GM04503 (cell line): ENCODE data around the gene STK36.

Experiments
- DNase-seq: peaks from one replicate; pipeline ENCODE4 v3.0.0-alpha.2; 2012; ENCODE audit warnings: low read depth

STK36 gene

GRCh38 chr2:218748741-218749441 is 77.0 kb downstream of the STK36 start:
- DNase-seq = no peak
